NCI-H446 treated with DMSO at 0.1 percent for 48 hours (cell line): Measurements from ENCODE around the gene SEMA3A.
"Not testable (repeated sequence)": the region's sequence is repeated elsewhere in the genome, so short reads cannot be mapped to it uniquely, and the experiment has no call there.

Source experiments
- DNase-seq: peaks from one replicate; lab custom pipeline; 2025; lab: John Stamatoyannopoulos, UW

SEMA3A gene

DNA sequence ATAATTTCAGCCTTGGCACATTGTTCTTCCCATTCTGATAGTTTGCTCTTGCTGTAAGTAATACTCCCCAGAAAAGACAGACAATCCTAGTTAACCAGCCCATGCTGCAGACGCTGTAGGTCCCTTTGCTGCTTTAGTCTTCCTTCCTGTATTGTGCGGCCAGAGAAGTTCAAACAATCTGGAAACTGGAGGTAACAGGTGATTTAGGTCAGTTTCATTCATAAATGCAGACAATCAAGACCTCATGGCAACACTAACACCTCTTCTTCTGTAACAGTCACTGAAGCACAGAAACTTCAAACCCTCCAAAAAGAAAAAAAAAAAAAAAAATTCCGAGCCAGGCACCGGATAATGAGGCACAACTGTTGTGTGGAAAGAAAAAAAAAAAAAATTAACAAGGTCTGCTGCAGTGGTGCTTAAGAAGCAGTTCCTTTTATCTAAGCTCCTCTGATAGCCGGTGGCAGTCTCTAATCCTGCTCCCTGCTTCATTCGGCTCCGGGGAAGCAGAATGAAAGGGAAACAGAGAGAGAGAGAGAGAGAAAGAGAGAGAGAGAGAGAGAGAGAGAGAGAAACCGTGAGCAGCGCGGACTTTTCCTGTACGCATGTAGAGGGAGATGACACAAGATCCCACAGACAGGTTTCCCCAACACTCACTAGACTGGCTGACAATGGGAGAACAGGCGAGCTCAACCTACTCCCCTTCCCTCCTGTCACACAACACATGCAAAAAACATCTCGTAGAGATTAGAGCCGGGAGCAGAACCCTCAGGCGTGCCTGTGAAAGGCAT lies at the start of gene SEMA3A:
Gene SEMA3A, minus strand, starts transcription at position 306 of the 788 bp plus-strand sequence. Its CDS starts 203 bp downstream, at position 103.
- DNase-seq, result peak; percentile 49

DNA sequence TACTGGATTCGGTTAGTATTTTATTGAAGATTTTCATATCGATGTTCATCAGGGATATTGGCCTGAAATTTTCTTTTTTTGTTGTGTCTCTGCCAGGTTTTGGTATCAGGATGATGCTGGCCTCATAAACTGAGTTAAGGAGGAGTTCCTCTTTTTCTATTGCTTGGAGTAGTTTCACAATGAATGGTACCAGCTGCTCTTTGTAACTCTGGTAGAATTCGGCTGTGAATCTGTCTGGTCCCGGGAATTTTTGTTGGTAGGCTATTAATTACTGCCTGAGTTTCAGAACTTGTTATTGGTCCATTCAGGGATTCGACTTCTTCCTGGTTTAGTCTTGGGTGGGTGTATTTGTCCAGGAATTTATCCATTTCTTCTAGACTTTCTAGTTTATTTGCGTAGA lies 48.4 kb upstream of the SEMA3A start:
- not testable (repeated sequence) for DNase-seq

GRCh38 chr7:84238596-84238995 lies 44.0 kb upstream of the SEMA3A start:
- DNase-seq, result no peak

GRCh38 chr7:84237533-84238173 lies 43.1 kb upstream of the SEMA3A start:
- DNase-seq, result no peak

DNA sequence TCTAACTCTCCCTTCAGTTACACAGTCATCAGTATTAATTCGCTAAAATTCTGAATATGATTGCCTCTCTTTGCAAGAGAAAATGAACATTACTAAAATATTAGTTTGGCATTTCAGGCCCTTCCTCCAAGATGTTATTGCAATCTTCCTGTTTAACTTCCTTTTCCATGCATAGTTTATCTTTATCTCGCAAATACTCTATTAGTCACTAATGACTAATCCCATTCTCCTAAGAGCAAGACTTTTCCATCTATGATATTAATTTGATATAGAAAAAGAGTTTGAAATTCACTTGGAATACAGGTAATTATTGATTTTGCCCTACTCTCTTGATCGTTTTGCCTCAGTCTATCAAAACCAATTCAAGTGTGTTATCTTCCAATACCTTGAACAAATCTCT lies 41.8 kb upstream of the SEMA3A start:
- DNase-seq, result no peak

GRCh38 chr7:84232646-84233045 lies 38.1 kb upstream of the SEMA3A start:
- no peak for DNase-seq

GRCh38 chr7:84231157-84231556 lies 36.6 kb upstream of the SEMA3A start:
- no peak for DNase-seq

DNA sequence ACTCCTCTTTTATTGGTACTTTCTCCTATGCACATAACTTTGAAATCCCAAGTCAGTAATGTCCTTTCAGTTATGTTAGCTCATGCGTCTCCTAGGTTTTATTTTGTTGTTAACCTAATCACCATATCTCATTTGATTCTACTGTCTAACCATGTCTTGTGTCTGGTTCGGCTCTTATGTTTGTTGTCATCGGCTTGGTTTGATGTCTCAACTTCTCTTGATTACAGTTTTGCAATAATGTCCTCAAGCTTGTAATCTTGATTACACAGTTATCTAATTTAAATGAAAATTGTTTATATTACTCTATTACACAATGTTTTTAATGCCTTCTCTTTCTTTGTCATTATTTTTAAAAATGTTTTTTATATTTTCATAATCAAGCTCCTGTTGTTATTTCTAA lies 35.9 kb upstream of the SEMA3A start:
- DNase-seq, result no peak

DNA sequence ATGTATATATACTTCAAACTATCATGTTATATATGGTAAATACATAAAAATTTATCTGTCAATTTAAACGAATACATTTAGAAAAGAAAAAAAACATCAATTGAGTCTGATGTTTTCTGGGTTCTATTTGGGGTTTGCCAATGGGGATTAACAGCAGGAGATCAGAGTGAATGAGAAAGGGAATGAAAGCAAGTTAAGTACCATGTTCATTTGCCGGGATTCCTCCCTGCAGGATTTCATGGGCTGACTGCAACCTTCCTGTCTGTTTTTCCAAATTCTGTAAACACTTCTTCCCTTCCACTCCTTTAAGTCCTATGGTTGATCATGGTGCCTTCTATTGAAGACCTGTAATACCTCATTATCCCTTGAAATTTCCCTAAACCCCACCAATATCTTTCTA lies 33.9 kb upstream of the SEMA3A start:
- DNase-seq, result no peak

DNA sequence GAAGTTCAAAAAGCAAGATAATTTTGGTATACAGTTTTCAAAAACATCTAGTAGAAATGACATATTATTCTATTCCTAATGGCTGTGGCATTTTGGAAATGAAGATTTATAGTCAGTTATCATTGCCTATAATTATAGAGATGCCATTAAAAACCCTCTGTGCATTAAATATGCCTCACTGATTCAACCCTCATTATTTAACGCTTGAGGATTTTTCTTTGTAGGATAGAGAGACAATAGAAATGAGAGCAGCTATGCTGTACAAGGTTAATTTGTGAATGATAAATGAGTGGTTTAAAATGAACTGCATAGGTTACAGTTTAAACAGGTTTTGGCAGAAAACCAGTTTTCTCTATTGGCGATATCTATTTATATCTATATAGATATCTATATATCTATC lies 32.2 kb upstream of the SEMA3A start:
- DNase-seq, result no peak

DNA sequence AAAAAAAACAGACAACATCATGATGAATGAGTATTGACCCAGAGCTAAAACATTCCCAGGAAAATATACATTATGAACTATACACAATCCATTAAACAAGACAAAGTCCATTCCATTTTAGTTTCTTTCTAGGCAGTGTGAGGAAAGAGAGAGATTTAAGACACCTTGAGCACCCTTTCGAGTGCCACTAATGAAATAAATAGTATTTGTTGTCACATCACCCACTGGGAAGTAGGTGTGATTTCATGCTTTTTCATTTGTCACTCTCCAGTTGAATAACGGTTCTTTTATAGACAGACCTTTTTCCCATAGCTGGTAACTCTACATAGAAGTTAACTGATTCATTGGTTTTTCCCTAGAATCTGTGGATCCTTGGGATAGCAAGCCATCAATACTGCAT lies 29.9 kb upstream of the SEMA3A start:
- no peak for DNase-seq

DNA sequence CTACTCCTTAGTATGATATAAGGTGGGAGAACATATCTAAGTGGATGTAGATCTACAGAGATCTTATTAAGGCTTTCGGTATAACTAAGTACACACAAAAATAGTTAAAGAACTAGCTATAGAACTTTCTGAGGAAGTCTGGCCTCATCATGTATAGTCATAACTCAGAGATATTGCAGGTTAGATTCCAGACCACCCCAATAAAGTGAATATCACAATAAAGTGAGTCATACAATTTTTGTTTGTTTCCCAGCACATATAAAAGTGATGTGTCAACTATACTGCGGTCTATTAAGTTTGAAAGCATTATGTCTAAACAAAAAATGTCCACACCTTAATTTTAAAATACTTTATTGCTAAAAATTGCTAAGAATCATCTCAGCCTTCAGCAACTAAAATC lies 24.7 kb upstream of the SEMA3A start:
- DNase-seq, result no peak

DNA sequence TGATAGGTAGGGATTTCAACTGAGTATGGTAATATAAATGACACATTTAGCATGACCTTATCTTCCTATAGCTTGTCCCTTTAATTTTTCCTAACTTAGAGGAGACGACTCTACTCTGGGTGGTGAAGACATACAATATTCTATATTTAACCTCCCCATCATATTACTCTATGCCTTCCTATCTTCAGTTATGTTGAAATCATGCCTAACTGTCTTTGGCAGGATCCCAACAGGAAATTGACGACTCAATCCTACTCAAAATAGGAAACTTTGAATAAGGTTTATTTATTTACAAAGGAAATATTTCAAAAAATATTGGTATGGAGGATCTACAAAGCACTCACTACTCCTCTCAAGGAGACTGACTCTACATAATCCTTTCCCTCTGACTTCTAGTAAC lies 24.1 kb upstream of the SEMA3A start:
- DNase-seq, result no peak

DNA sequence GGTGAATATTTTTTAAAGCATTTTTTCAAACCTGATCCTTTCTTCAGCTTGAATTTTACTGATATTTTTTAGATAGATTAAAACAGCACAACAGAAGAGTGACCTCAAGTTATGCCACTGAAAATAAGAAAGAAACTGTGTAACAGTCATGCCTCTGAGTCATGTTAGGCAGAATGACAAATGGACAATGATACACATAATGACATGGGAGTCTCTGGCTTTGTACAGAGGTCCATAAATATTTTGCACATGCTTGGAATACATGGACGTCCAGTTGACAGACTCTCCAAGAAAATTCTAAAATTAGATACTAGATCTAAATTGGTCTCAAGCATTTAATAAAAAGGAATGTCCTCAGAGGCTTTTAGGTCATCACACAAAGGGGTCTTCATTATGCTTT lies 21.9 kb upstream of the SEMA3A start:
- no peak for DNase-seq

DNA sequence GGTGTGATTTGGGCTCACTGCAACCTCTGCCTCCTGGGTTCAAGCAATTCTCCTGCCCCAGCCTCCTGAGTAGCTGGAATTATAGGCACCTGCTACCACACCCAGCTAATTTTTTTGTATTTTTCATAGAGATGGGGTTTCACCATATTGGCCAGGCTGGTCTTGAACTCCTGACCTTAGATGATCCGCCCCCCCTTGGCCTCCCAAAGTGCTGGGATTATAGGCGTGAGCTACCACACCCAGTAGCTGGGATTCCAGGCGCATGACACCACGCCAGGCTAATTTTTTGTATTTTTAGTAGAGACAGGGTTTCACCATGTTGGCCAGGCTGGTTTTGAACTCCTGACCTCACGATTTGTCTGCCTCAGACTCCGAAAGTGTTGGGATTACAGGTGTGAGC lies 20.2 kb upstream of the SEMA3A start:
- not testable (repeated sequence) for DNase-seq

- DNase-seq, result no peak
Measured at GRCh38 chr7:84210301-84210700, 15.7 kb upstream of the SEMA3A start.

DNA sequence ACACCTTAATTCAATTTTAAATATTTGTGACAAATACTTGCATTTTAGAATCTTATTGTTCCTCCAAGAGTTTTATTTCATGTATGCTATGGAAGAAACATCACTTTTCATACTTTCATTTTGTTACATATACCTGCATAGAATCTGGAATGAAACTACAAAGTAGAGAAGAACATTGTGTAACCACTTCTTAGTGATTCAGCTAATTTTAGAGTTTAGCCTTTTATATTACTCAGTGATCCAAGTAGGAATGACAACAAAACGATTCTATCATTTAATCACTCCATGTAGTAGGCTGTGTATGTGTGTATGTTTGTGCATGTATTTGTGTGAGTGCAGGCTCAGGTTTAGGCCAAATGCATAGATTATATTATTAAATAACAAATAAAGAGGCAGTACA lies 14.4 kb upstream of the SEMA3A start:
- DNase-seq, result no peak

DNA sequence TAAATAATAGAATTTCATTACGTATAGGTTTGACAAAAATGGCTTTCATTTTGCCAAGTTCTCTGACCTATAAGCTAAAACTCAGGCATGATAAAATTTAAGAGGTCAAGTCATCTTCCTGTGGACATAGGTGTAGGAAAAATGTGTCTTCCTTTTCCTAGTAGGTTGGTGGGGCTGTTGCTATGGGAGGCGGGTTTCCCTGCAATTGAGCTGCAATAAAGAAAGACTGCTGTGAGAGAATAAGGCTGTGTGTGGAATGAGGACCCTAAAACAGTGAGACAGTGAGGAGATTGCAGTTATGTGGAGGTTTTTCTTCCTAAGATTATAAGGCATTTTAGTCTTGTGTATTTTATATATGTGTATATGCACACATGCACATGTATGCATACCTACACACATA lies 13.0 kb upstream of the SEMA3A start:
- no peak for DNase-seq

DNA sequence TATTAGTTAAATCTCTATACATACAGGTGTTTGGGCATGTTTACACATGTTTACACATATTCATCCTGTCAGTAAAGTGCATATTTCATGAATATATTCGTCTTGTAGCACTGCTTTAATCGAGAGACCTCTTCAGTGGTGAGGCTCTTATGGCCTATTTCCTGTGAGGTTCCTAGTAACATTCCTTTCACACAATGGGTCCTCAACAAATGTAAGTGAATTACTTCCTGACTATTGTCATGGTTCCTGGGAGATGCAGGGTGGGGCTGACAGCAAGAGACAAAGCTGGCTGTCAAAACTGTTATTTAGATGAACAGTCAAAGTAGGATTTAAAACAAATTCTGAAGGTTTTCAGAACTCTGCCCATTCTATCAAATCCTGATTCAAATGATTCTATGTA lies 12.4 kb upstream of the SEMA3A start:
- no peak for DNase-seq

- DNase-seq, result no peak
Measured at GRCh38 chr7:84204655-84205054, 10.1 kb upstream of the SEMA3A start.

DNA sequence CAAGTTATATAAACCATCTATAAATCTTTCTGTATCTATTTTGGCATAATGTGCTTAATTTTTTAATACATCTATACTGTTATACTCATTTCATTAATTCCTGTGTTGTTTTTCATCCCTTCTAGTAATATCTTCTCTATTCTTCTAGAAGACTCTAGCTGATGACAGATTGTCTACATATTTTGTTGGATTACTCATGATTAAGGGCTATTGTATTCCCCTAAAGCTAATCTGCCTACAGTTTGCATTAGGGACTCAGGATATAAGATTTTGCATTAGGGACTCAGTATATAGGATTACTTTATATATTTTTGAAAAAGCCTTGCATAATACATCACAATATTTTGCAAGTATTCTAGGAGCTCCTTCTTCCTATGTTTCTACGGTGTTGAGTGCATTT lies 8.3 kb upstream of the SEMA3A start:
- no peak for DNase-seq

- no peak for DNase-seq
Measured at GRCh38 chr7:84200859-84201258, 6.3 kb upstream of the SEMA3A start.

DNA sequence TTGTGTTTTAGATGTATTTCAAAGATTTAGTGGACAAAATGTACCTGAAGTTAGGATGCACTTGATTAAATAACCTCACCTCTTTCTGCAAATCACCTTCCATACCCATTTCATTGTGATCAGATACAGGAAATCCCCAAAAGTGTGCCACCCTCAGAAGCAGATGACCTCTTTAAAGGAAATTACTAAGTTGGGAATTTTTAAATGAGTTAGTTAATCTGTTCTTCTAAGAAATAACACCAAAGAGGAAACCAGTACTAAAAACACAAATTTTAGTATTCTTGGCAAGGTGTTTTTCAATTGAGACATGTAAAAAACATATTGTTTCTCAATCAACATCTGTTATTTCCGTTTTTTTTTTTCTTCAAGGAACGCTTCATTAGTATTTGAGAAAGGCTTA lies 4.6 kb upstream of the SEMA3A start:
- DNase-seq, result no peak

DNA sequence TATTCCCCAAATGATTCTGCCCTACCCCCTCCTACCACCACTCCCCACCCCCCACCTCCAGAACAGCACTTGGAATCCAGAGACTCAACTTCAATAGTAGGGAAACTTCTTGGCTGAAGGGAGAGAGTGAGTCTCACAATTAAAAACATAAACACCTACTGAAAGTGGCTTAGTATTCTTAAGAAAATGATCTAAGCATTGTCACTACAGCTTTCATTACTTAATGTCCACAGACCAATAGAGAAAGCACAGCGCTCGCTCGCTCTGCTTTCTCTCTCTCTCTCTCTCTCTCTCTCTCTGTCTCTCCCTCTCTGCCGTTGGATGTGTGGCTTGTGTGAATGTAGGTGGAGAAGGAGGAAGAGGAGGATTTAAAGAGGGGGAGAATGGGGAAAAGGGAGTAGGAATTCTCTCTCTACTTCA lies 1.5 kb upstream of the SEMA3A start:
- no peak for DNase-seq
